ENCODE data around the gene BRCA1.
A peak's percentile ranks its signal among the peaks of the same experiment; 100 is the strongest.

Gene BRCA1

DNA sequence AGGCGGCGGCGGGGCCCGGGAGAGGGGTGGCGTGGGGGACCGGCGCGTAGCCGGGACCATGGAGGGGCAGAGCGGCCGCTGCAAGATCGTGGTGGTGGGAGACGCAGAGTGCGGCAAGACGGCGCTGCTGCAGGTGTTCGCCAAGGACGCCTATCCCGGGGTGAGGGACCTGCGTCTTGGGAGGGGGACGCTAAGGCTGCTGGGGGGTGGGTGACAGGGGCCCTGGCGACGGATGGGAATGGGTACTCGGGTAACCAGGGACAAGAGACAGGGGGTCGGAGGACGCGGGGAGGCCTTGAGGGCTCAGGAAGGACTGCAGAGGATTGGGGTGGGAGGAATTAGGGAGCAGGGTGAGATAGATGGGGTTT is 99.9 kb downstream of the BRCA1 start:
- Mint-ChIP-seq H3K36me3 (no peaks in the 10 kb centered on the region), H3K27ac (no peak overlapping the region), H3K4me1 (peaks cover 18% of the 10 kb centered on the region), H3K27me3 (no peaks in the 10 kb centered on the region), H3K4me3 (peak overlapping the region; percentile 82), H3K9me3 (no peaks in the 10 kb centered on the region)

GRCh38 chr17:43024407-43025289 is 100.5 kb downstream of the BRCA1 start, which contains the start of gene RND2:
Gene RND2, plus strand, starts transcription at chr17:43025231. Its CDS starts 117 bp downstream, at chr17:43025348.
- Mint-ChIP-seq H3K27me3 (no peaks in the 10 kb centered on the region), H3K36me3 (no peaks in the 10 kb centered on the region), H3K4me3 (peak within 1 kb of the TSS; percentile 95), H3K4me1 (peaks cover 25% of the 10 kb centered on the region), H3K9me3 (no peaks in the 10 kb centered on the region), H3K27ac (peak within 1 kb of the TSS; percentile 88)

GRCh38 chr17:43021741-43022512 is 103.2 kb downstream of the BRCA1 start, which contains the start of gene VAT1:
Gene VAT1, minus strand, starts transcription at chr17:43022385. Its CDS starts 63 bp downstream, at chr17:43022322.
- Mint-ChIP-seq H3K9me3 (no peaks in the 10 kb centered on the region), H3K27ac (no peak within 1 kb of the TSS), H3K4me1 (peaks cover 36% of the 10 kb centered on the region), H3K4me3 (peak within 1 kb of the TSS; percentile 86), H3K36me3 (no peaks in the 10 kb centered on the region), H3K27me3 (no peaks in the 10 kb centered on the region)

GRCh38 chr17:43020789-43021740 is 104.1 kb downstream of the BRCA1 start:
- peak overlapping the region; percentile 86 for H3K4me3 Mint-ChIP-seq

DNA sequence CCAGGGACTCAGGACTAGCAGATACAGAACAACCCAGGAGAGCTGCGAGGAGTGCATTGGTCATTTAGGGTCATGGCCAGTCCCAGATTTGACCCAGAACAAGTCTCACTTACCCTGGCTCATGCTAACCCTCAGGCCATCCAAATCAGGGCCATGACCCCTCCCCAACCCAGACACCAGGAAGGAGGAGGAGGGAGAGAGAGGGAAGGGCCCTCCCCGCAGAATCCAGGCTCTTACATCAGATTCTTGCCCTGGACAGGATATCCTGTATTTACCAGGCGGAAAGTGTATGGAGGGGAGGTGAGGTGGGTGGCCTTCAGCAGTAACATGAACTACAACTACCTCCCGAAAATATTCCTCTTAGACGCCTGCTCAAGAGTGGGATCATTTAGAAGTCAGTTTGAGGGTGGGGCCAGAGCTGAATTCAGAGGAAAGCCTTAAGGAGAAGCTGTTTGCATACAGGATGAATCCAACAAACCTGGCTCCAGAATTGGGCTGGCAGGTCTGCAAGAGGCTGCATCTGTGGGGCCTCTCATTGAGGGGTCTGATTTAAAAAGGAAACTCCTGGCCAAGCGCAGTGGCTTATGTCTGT is 105.0 kb downstream of the BRCA1 start:
- H3K27me3 Mint-ChIP-seq: no peaks in the 10 kb centered on the region
- peaks cover 36% of the 10 kb centered on the region for H3K4me1 Mint-ChIP-seq
- no peaks in the 10 kb centered on the region for H3K9me3 Mint-ChIP-seq
- peaks cover 2% of the 10 kb centered on the region for H3K36me3 Mint-ChIP-seq
- H3K4me3 Mint-ChIP-seq: peak overlapping the region; percentile 86
- H3K27ac Mint-ChIP-seq: no peak overlapping the region

More at GRCh38 chr17:43020789-43021740, 104.1 kb downstream of the BRCA1 start:
- Mint-ChIP-seq H3K36me3 (no peaks in the 10 kb centered on the region), H3K9me3 (no peaks in the 10 kb centered on the region), H3K27me3 (no peaks in the 10 kb centered on the region), H3K4me1 (peaks cover 36% of the 10 kb centered on the region), H3K27ac (no peak overlapping the region)

DNA sequence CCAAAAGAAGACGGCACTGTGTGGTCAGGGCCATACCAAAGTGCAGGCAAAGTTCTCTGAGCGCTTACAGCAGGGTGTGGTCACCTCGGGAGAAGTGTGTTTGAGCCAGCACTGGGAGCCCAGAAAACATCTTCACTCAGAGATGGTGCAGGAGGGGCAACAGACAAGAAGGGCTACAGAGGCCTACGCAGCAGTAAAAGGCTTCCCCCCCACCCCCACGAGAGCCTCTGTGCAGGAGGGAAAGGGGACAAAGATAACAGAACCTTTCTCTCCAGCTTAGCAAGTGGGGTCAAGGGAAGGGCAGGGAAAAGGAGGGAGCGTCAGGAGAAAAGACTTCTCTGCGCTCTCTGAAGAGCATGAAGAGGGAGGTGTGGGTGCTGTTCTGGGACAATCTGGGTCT is 105.7 kb downstream of the BRCA1 start:
- H3K27me3 Mint-ChIP-seq: no peaks in the 10 kb centered on the region
- peaks cover 2% of the 10 kb centered on the region for H3K36me3 Mint-ChIP-seq
- no peak overlapping the region for H3K27ac Mint-ChIP-seq
- H3K4me3 Mint-ChIP-seq: no peak overlapping the region
- H3K9me3 Mint-ChIP-seq: no peaks in the 10 kb centered on the region
- H3K4me1 Mint-ChIP-seq: peaks cover 31% of the 10 kb centered on the region

GRCh38 chr17:43018932-43019331 is 106.2 kb downstream of the BRCA1 start:
- Mint-ChIP-seq H3K9me3 (no peaks in the 10 kb centered on the region), H3K4me1 (peaks cover 27% of the 10 kb centered on the region), H3K27ac (peak overlapping the region; percentile 24), H3K27me3 (no peaks in the 10 kb centered on the region), H3K36me3 (peaks cover 2% of the 10 kb centered on the region), H3K4me3 (no peak overlapping the region)

DNA sequence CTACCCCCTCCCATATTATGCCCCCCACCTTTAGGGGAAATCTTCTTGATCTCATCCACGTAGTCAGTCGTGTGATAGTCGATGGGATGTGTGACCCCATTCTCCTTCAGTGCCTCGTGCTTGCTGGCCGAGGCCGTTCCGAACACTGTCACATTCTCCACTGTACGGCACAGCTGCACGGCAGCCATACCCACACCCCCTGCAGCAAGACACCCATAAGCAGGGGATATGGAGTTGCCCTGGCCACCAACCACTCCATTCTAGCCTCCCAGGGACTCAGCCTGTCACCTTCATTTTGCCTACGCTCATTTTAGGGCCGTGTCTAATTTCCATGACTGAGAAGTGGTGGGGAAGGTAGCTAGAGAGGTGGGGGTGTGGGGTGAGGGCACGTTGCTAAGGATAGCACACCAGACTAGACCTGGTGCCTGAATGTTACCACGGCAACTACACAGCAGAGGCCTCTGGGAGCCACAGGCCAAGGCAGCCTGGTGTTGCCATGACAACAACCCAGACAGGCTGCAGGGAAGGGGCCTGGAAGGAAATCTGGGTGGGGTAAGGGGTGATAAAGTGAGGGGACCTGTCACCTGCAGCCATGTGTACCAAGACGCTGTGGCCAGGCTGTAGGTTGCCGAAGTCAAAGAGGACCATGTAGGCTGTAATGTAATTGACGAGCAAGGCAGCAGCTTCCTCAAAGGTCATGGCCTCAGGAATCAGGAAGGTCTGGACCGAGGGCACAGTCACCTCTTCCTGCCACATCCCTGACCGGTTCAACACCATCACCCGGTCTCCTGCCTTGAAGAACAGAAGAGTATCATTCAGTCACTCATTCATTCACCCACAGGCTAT is 106.9 kb downstream of the BRCA1 start:
- H3K36me3 Mint-ChIP-seq: peaks cover 4% of the 10 kb centered on the region
- H3K27me3 Mint-ChIP-seq: no peaks in the 10 kb centered on the region
- peaks cover 31% of the 10 kb centered on the region for H3K4me1 Mint-ChIP-seq
- no peak overlapping the region for H3K4me3 Mint-ChIP-seq
- H3K27ac Mint-ChIP-seq: peak overlapping the region; percentile 24
- no peaks in the 10 kb centered on the region for H3K9me3 Mint-ChIP-seq

- peak overlapping the region; percentile 17 for H3K27ac Mint-ChIP-seq
- H3K4me3 Mint-ChIP-seq: no peak overlapping the region
- H3K27me3 Mint-ChIP-seq: no peaks in the 10 kb centered on the region
- H3K36me3 Mint-ChIP-seq: peaks cover 8% of the 10 kb centered on the region
- no peaks in the 10 kb centered on the region for H3K9me3 Mint-ChIP-seq
- peaks cover 32% of the 10 kb centered on the region for H3K4me1 Mint-ChIP-seq
Observed at GRCh38 chr17:43016216-43016615, 108.9 kb downstream of the BRCA1 start.

DNA sequence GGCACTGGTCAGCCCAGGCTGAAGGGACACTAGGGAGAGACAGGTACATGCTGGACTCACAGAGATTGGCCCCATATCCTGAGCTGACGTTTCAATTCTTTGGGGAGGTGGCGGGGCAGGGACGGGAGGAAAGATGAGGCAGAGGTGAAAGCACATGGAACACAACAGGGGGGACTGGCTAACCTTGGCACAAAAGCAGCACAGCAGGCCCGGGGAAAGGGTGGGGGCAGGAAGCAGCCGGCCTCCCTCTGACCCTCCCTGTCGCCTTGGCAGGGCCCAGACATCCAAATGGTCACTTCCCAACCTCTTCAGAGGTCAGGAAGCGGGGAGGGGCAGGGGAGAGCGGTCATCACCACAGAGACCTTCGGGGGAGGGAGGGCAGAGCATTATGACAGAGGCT is 109.6 kb downstream of the BRCA1 start:
- peaks cover 33% of the 10 kb centered on the region for H3K4me1 Mint-ChIP-seq
- H3K4me3 Mint-ChIP-seq: no peak overlapping the region
- H3K9me3 Mint-ChIP-seq: no peaks in the 10 kb centered on the region
- H3K27me3 Mint-ChIP-seq: no peaks in the 10 kb centered on the region
- no peak overlapping the region for H3K27ac Mint-ChIP-seq
- H3K36me3 Mint-ChIP-seq: peaks cover 8% of the 10 kb centered on the region

- H3K4me3 Mint-ChIP-seq: no peak overlapping the region
- H3K36me3 Mint-ChIP-seq: peaks cover 8% of the 10 kb centered on the region
- peaks cover 33% of the 10 kb centered on the region for H3K4me1 Mint-ChIP-seq
- no peaks in the 10 kb centered on the region for H3K9me3 Mint-ChIP-seq
- peak overlapping the region; percentile 68 for H3K27ac Mint-ChIP-seq
- H3K27me3 Mint-ChIP-seq: no peaks in the 10 kb centered on the region
Observed at GRCh38 chr17:43014649-43015542, 110.3 kb downstream of the BRCA1 start.

- Mint-ChIP-seq H3K4me1 (peaks cover 26% of the 10 kb centered on the region), H3K36me3 (peaks cover 8% of the 10 kb centered on the region), H3K4me3 (no peak overlapping the region), H3K27ac (no peak overlapping the region), H3K9me3 (no peaks in the 10 kb centered on the region), H3K27me3 (no peaks in the 10 kb centered on the region)
Observed at GRCh38 chr17:43014020-43014648, 111.0 kb downstream of the BRCA1 start.

GRCh38 chr17:43013296-43013695 is 111.9 kb downstream of the BRCA1 start:
- H3K9me3 Mint-ChIP-seq: no peaks in the 10 kb centered on the region
- H3K4me3 Mint-ChIP-seq: no peak overlapping the region
- H3K27ac Mint-ChIP-seq: no peak overlapping the region
- H3K36me3 Mint-ChIP-seq: peaks cover 8% of the 10 kb centered on the region
- peaks cover 23% of the 10 kb centered on the region for H3K4me1 Mint-ChIP-seq
- H3K27me3 Mint-ChIP-seq: no peaks in the 10 kb centered on the region
